HG03097 (cell line): ENCODE data around the gene IMPA2.
"Not testable (repeated sequence)": the region's sequence is repeated elsewhere in the genome, so short reads cannot be mapped to it uniquely, and the experiment has no call there.

Experiments used
- ATAC-seq: cut with Tn5 transposase; IDR thresholded peaks from one replicate; pipeline ENCODE4 v1.9.1; 2021; ENCODE audit not compliant: unreplicated experiment, low FRiP score

The IMPA2 gene

DNA sequence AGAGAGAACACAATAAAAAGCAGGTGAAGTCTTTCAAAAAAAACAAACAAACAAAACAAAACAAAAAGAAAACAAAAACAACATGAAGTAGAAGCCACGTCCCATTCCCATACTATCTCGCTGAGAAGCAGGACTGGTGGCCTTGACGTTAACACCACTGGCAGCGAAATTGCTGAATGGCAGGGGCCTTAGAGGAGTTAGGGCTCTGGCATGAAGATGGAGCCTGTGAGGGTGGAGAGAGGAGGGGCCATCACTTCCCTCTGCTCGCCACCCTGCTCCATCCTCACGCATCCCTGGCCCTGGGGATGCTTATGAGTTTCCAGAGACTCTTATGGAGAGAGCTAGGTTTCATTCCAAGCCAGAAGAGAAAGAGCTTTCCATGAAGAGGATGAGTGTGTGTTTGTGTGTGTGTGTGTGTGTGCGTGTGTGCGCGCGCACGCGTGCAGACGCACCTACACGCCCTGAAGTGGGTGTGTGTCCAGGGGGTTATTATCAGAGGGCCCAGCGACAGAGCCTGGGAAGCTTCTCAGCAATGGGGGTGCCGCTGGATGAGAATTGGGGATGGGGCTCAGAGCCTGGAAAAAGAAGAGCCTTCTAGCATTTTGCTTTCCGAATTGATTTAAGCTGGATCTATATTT is 20.4 kb upstream of the IMPA2 start:
- ATAC-seq = no peak

DNA sequence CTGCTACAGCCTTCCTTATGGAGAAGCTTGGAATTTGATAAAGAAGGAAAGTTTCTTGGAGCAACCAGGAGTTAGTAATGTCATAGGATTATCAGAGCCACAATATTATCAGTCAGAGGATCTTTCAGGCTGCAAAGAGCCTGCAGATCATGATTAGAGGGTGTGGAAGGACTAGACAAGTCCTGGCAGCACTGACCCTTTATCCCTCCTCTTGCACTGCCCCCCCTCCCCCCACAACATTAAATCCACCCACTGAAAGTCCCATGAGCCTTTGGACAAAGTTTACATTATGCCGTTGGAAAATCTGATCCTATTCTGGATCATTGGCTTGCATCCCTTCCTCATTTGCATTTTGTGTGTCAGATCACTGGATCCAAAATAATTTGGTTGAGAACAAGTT is 18.7 kb upstream of the IMPA2 start:
- no peak for ATAC-seq

DNA sequence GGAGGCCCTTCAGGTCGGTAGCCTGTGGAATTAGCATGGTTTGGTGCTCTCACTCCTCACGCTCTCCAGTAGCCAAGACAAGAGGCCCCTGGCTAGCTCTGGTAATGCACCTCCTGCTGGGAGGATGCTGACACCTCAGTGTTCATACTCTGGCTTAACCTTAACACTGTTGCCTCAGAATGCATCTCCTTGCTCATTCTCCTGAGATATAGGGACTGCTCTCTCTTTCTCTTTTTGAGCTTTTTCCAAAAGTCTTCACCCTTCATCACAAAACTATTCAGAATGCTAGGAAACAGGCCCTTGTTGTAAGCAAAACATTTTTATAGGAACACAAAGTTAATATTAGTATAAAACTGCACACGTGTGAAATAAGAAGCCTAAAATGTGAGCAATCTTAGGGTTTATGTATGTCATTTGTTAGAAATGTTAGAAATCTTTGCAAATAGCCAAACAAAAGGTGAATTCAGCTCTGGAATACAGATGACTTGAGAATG is 17.3 kb upstream of the IMPA2 start:
- ATAC-seq = no peak

DNA sequence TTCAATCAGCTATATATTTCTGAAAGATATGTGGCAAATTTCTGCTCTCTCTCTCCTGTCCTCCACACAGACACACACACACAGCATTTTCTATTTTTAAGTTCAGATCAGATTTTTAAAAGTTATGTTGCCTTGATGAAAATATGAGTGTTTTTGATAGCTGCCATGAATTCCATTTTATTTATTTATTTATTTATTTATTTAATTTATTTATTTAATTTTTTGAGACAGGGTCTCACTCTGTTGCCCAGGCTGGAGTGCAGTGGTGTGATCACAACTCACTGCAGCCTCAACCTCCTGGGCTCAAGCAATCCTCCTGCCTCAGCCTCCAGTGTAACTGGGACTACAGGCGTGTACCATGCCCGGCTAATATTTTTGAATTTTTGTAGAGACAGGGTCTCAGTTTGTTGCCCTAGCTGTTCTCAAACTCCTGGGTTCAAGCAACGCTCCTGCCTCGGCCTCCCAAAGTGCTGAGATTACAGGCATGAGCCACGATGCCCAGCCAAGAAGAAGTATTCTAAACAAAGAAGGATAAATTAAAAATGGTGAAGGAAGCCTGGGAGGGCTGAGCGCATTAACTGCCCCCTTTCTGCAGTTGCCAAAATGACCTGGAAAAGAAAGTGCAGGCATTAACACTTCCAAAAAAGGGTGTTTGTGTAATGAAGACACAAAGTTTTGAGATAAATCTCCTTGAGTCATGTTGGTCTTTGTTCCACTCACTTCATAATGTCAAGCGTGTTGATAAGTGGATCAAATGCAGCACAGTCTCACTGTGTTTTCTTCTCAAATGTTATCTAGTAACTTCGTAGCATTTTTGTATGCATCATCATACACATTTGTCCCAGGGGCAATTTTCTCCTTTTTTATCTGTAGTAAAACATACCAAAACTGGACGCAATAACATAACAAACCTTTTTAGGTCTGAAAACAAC is 11.1 kb upstream of the IMPA2 start:
- ATAC-seq = no peak

DNA sequence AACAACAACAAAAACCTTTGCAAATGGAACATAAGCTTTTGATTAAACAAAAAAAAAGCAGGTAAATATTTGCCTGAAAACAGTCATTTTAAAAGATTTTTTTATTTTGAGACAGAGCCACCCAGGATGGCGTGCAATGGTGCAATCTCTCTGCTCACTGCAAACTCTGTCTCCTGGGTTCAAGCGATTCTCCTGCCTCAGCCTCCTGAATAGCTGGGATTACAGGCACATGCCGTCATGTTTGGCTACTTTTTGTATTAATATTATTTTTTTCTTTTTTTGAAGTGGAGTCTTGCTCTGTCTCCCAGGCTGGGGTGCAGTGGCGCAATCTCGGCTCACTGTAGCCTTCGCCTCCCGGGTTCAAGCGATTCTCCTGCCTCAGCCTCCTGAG is 10.5 kb upstream of the IMPA2 start:
- ATAC-seq = not testable (repeated sequence)

DNA sequence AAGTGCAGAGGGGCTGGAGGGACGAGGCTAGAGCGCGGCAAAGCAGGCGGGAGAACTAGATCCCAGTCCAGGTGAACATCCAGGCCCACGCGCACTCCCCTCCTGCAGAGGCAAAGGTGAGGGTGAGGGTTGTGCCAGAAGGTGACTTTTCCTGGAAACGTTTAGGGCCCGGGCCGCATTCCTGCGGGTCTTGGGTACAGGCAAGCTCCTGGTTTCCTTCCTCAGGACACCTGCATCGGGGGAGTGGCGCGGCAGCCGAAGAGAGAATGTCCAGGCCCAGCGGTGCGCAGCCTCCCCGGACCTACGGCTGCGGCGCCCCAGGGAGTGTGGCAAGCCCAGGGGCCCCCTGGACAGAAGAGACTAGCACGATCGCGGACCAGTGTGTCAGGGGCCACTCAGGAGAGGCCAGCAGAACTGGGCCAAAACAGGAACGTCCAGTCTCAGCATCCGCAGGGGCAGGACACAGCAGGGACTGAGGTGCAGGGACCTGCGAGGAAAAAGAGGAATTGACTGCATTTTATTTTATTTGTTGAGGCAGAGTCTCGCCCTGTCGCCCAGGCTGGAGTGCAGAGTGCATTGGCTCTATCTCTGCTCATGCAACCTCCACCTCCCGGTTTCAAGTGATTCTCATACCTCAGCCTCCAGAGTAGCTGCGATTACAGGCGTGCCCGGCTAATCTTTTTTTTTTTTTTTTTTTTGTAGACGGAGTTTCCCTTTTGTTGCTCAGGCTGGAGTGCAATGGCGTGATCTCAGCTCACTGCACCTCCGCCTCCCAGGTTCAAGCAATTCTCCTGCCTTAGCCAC is 8.7 kb upstream of the IMPA2 start:
- no peak for ATAC-seq

DNA sequence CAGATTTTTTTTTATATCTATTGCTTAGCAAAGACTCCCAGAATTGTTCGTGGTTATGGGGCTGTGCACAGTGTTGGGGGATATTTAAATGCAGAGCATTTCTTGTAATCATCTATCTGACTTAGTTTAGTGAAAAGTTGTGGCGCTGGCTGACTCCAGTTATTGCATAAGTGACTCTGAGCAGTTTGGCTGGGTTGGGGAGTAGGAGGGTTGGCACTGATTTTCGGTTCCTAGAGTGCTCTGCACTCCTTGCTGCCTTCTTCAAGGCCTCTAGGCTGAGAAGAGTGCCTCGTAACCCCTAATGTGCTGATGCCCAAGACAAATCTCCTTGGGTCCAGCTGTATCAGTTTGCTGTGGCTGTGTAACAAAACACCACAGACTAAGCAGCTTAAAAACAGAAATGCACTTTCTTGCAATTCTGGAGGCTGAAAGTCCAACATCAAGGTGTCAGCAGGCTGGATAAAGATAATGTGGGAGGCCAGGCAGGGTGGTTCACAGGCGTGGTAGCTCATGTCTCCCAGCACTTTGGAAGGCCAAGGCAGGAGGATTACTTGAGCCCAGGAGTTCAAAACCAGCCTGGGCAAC is 6.5 kb upstream of the IMPA2 start:
- no peak for ATAC-seq

DNA sequence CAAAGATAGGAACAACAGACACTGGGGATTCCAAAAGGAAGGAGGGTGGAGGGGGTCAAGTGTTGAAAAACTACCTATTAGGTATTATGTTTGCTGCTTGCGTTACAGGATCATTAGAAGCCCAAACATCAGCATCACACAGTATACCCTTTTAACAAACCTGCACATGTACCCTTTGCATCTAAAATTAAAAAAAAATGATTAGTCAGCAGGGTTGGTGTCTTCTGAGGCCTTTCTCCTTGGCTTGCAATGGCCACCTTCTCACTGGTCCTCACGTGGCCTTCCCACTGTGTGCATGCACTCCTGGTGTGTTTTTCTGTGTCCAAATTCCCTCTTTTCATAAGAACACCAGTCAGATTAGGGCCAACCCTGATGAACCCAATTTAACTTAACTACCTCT is 5.6 kb upstream of the IMPA2 start:
- no peak for ATAC-seq

DNA sequence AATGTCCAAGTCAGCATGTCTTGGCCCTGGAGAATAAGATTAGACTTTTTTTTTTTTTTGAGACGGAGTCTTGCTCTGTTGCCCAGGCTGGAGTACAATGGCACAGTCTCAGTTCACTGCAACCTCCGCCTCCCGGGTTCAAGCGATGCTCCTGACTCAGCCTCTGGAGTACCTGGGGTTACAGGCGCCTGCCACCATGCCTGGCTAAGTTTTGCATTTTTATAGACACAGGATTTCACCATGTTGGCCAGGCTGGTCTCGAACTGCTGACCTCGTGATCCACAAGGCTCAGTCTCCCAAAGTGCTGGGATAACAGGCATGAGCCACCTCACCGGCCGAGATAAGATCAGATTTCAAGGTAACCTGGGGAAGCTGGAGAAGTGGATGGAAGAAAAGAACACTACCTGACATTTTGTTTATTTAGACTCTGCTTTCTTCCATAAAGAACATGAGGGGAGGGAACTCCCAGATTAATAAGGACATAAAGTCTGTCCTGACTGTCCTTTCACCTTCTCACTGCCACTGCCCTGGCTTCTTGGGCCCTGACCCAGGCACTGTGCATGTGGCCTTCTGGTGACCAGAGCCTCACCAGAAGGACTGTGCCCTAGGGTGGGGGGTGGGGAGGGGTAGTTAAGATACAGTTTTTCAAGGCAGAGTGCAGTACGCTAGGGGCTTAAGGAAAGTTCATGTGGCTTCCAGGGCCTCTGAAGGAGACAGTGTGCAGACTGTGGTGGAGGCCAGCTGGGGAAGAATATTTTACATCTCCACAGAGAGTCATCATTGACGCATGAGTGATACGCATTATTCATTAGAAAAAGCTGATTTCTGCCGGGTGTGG is 4.8 kb upstream of the IMPA2 start:
- ATAC-seq = no peak

DNA sequence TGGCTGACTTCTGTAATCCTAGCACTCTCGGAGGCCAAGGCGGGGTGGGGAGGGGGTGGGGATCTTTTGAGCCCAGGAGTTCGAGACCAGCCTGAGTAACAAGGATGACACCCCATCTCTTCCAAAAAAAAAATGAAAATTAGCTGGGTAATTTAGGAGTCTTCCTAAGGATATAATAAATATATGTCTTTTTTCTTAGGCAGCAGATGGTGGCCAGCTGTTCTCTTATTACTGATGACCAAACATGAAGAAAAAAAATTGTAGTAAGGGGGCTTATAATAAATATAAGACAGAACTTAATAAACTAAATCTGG is 4.2 kb upstream of the IMPA2 start:
- ATAC-seq = no peak

DNA sequence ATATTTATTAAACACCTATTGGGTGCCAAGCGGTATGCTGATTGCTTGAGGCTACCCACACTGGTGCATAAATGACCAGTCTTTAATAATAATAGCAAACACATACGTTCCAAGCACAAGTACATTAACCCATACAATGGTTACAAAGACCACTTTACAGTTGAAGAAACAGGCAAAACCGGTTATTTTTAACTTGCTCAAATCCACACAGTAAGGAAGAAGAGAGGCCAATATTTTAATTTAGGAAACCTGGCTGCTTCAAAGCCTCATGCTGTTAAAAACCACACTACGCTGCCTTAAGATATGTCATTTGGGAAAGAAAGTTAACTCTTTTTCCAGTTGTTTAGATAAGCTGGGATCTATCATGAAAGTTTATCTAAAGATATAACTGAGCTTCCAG is 2.4 kb upstream of the IMPA2 start:
- no peak for ATAC-seq

DNA sequence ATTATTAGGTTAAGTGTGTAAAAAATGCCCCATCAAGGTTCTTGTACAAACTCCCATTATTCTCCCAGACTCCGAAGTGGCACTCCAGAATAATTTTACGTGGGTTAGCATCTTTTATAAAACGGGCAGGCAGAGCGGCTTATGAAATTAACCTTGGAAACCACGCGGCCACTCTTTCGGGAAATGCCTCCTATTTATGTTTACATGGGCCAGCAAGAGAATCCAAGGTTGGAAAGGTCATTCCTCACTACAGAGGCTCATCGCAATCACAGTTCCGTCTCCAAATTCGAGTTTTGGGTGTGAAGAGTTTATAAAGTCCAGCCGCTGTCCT is 1.2 kb upstream of the IMPA2 start:
- ATAC-seq = no peak

DNA sequence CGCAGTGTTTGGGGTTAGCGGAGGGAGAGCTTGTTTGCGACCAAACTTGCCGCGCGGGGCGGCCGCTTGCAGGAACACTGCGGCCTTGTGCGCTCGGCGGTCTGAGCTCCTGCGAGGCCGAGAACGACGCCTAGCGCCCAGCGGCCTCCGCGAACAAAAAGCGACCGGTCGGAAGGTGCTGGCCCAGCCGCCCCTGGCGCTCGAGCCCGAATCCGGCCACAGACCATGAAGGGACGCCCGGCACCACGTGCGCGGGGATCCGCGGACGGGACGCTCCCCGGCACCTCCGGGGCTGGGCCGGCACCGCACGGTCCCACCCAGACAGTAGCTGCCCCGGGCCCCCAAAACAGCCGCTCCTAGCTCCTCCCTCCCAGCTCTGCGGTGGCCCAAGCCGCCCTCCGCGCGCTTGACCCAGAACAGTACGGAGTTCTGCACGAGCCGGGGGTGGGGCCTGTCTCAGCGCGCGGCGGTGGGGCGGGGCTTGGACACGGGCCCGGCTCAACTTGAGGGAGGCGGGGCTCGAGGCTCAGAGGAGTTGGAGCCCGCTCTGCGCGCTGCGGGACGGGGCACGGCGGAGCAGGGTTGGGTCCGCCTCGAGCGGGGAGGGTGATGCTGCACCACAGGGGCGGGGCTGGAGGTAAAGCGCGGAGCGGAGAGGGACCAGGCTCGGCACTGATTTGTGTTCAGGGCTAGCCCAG is 664 bp upstream of the IMPA2 start:
- ATAC-seq = peak; percentile 90

DNA sequence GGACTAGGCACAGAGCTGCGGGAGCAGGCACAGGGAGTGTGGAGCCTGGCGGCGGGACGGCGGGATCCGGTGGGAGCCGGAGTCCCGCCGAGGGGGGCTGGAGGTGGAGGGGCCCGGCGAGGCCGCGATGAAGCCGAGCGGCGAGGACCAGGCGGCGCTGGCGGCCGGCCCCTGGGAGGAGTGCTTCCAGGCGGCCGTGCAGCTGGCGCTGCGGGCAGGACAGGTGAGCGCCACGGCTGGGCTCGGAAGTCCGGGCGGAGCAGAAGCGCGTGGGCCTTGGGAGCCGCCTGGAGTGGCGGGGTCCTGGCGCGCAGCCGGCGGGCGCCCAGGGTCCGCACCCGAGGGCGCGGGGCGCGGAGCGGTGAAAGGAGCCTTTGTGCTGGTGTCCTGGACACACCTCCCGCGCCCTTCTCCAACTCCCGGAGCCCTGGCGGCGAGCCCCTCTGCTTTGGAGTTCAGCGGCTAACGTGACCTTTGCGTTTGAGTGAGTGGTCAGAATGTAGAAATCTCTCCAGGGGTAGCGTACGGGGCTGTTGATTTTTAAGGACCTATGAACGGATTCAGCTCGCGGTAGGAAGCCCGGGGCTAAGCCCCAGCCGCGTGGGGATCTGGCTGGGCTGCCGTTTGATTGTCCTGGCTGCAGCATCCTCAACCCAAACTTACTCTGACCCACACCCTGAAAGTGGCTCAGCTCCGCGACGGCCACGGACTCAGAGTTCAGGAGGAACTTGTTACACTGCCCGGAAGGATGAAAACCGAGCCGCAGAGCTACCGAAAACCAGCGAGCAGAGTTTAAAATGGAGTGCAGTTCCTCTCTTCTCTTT is 448 bp downstream of the IMPA2 start:
- peak; percentile 26 for ATAC-seq

DNA sequence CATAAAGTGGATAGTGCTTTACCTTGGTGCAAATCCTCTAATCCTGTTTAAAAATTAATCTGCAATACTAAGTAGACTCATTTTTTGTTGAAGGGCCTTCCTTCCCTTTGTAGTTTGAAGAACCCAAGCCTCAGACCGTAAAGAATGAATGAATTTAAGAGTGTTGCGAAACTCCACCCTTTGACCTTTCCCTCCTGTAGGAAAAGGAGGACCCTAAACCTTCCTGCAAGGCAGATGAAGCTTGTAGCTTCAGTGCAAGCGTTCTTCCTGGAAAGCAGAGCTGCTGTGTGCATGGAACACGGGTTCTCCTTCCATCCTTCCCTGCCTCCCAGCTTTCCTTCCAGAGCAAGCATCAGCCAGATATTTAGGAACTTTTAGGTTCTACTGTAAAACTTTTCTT is 1.7 kb downstream of the IMPA2 start:
- ATAC-seq = no peak

DNA sequence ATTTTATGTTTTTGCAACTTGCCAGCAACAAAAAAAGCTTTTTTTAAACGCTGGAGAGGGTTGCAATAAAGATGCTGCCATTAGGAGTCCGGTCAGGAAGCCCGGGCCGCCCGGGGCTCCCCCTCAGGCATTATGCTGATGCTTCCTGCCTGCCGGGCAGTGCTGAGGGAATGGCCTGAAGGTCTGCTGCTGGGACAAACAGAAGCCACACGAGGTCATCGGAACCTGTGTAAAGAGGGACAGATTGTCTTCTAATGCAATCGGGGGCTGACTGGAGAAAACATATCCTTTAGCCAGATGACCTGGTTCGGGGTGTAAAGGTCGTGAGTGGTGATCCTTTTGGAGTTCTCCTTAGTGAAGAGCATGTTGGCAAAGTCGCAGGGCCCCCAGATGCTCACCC is 2.3 kb downstream of the IMPA2 start:
- no peak for ATAC-seq

DNA sequence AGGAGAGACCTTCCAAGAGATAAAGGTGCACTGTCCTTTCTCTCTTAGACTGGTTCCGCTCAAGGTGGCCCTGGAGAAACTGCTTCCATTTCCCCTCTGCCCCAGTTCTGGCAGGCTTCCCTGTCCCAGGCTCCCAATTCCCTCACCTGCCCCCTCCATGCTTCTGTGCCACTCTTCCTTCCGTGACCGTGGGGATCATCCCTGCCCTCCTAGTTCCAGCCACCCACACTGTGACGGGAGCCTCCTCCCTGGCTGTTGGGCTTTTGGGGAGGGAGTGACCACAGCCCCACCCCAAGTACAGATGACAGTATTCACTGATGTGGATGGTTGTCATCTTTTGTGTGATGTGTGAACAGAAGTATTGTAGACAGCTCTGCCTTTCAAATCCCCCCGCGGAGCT is 2.8 kb downstream of the IMPA2 start:
- ATAC-seq = no peak

DNA sequence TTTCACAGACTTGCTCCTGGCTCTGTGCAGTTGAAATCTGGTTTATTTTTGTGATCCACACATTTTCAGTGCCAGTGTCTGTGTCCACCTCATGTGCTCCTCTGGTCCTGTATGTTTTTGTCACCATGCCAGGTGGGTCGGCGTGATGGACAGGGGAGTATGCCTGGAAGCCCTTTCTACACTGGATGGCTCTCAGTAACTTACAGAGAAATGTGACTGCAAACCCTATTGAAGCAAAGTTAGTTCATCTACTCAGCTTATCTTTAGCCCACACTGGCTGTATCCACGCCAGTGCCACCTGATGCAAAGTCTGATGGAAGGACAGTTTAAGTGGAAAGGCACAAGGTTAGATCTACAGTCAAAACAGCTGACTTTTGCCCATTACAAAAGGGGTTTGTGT is 4.3 kb downstream of the IMPA2 start:
- no peak for ATAC-seq

DNA sequence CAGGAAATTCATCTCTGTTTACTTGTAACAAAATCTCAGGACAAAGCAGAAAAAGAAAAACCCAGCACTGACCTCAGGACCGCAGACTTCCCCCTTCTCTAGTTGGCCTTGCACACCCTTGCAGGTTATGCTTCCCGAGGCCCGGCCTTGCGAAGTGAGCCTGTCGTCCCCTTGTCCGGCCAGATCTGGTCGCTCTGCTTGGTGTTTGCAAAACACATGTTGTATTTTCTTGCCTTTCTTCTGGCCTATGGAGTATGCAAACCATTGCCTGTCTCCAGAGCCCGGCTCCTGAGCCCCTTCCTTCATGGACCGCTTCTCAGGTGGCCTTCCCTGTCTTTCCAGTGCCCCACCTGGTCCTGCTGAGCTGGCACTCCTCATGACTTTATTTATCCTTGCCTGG is 4.8 kb downstream of the IMPA2 start:
- no peak for ATAC-seq
